ENCODE measurements around the gene ANKRD6.
"Not testable (repeated sequence)": the region's sequence is repeated elsewhere in the genome, so short reads cannot be mapped to it uniquely, and the experiment has no call there.

The ANKRD6 gene

GRCh38 chr6:89619567-89619966 lies 186.6 kb downstream of the ANKRD6 start:
- Histone ChIP-seq H3K4me3 (ENCODE audit: low read depth, low read length) (no peak overlapping the region), H3K4me1 (ENCODE audit: control insufficient read depth, insufficient read depth, low read length) (no peaks in the 10 kb centered on the region), H3K27me3 (ENCODE audit: control insufficient read depth, insufficient read depth, low read length) (no peaks in the 10 kb centered on the region), H3K9ac (ENCODE audit: low read depth, low read length) (no peak overlapping the region), H3K36me3 (ENCODE audit: control insufficient read depth, insufficient read depth, low read length) (no peaks in the 10 kb centered on the region), H3K9me3 (ENCODE audit: control insufficient read depth, insufficient read depth, low read length) (no peaks in the 10 kb centered on the region)

GRCh38 chr6:89623749-89624148 lies 190.8 kb downstream of the ANKRD6 start:
- no peaks in the 10 kb centered on the region for H3K4me1 ChIP-seq (ENCODE audit: control insufficient read depth, insufficient read depth, low read length)
- H3K9ac ChIP-seq (ENCODE audit: low read depth, low read length) = no peak overlapping the region
- H3K4me3 ChIP-seq (ENCODE audit: low read depth, low read length) = no peak overlapping the region
- no peaks in the 10 kb centered on the region for H3K27me3 ChIP-seq (ENCODE audit: control insufficient read depth, insufficient read depth, low read length)
- no peaks in the 10 kb centered on the region for H3K36me3 ChIP-seq (ENCODE audit: control insufficient read depth, insufficient read depth, low read length)
- no peaks in the 10 kb centered on the region for H3K9me3 ChIP-seq (ENCODE audit: control insufficient read depth, insufficient read depth, low read length)

GRCh38 chr6:89630488-89630887 lies 197.5 kb downstream of the ANKRD6 start:
- Histone ChIP-seq H3K9me3 (ENCODE audit: control insufficient read depth, insufficient read depth, low read length) (no peaks in the 10 kb centered on the region), H3K36me3 (ENCODE audit: control insufficient read depth, insufficient read depth, low read length) (no peaks in the 10 kb centered on the region), H3K9ac (ENCODE audit: low read depth, low read length) (no peak overlapping the region), H3K4me3 (ENCODE audit: low read depth, low read length) (no peak overlapping the region), H3K27me3 (ENCODE audit: control insufficient read depth, insufficient read depth, low read length) (no peaks in the 10 kb centered on the region), H3K4me1 (ENCODE audit: control insufficient read depth, insufficient read depth, low read length) (no peaks in the 10 kb centered on the region)

GRCh38 chr6:89636412-89636811 lies 203.5 kb downstream of the ANKRD6 start:
- H3K36me3 ChIP-seq (ENCODE audit: control insufficient read depth, insufficient read depth, low read length); H3K9me3 ChIP-seq (ENCODE audit: control insufficient read depth, insufficient read depth, low read length); H3K9ac ChIP-seq (ENCODE audit: low read depth, low read length); H3K27me3 ChIP-seq (ENCODE audit: control insufficient read depth, insufficient read depth, low read length); H3K4me3 ChIP-seq (ENCODE audit: low read depth, low read length); H3K4me1 ChIP-seq (ENCODE audit: control insufficient read depth, insufficient read depth, low read length): not testable (repeated sequence)

GRCh38 chr6:89637960-89638319 lies 205.0 kb downstream of the ANKRD6 start:
- H3K4me3 ChIP-seq (ENCODE audit: low read depth, low read length) = peak overlapping the region; percentile 92
- no peaks in the 10 kb centered on the region for H3K9me3 ChIP-seq (ENCODE audit: control insufficient read depth, insufficient read depth, low read length)
- no peaks in the 10 kb centered on the region for H3K4me1 ChIP-seq (ENCODE audit: control insufficient read depth, insufficient read depth, low read length)
- peak overlapping the region; percentile 80 for H3K9ac ChIP-seq (ENCODE audit: low read depth, low read length)
- no peaks in the 10 kb centered on the region for H3K27me3 ChIP-seq (ENCODE audit: control insufficient read depth, insufficient read depth, low read length)
- peaks cover 6% of the 10 kb centered on the region for H3K36me3 ChIP-seq (ENCODE audit: control insufficient read depth, insufficient read depth, low read length)

GRCh38 chr6:89638320-89639195 lies 205.6 kb downstream of the ANKRD6 start, which contains the start of gene LYRM2:
Gene LYRM2, minus strand, starts transcription at chr6:89638747. Its CDS starts 31 bp downstream, at chr6:89638716.
- Histone ChIP-seq H3K36me3 (ENCODE audit: control insufficient read depth, insufficient read depth, low read length) (peaks cover 8% of the 10 kb centered on the region), H3K4me1 (ENCODE audit: control insufficient read depth, insufficient read depth, low read length) (no peaks in the 10 kb centered on the region), H3K4me3 (ENCODE audit: low read depth, low read length) (peak within 1 kb of the TSS; percentile 92), H3K9ac (ENCODE audit: low read depth, low read length) (peak within 1 kb of the TSS; percentile 80), H3K27me3 (ENCODE audit: control insufficient read depth, insufficient read depth, low read length) (no peaks in the 10 kb centered on the region), H3K9me3 (ENCODE audit: control insufficient read depth, insufficient read depth, low read length) (no peaks in the 10 kb centered on the region)

GRCh38 chr6:89640804-89641203 lies 207.9 kb downstream of the ANKRD6 start:
- H3K4me1 ChIP-seq (ENCODE audit: control insufficient read depth, insufficient read depth, low read length) = no peaks in the 10 kb centered on the region
- no peaks in the 10 kb centered on the region for H3K27me3 ChIP-seq (ENCODE audit: control insufficient read depth, insufficient read depth, low read length)
- peaks cover 17% of the 10 kb centered on the region for H3K36me3 ChIP-seq (ENCODE audit: control insufficient read depth, insufficient read depth, low read length)
- no peaks in the 10 kb centered on the region for H3K9me3 ChIP-seq (ENCODE audit: control insufficient read depth, insufficient read depth, low read length)
- no peak overlapping the region for H3K4me3 ChIP-seq (ENCODE audit: low read depth, low read length)
- no peak overlapping the region for H3K9ac ChIP-seq (ENCODE audit: low read depth, low read length)

GRCh38 chr6:89641581-89641980 lies 208.6 kb downstream of the ANKRD6 start:
- not testable (repeated sequence) for H3K9me3 ChIP-seq (ENCODE audit: control insufficient read depth, insufficient read depth, low read length); H3K27me3 ChIP-seq (ENCODE audit: control insufficient read depth, insufficient read depth, low read length); H3K4me1 ChIP-seq (ENCODE audit: control insufficient read depth, insufficient read depth, low read length); H3K9ac ChIP-seq (ENCODE audit: low read depth, low read length); H3K4me3 ChIP-seq (ENCODE audit: low read depth, low read length)
- H3K36me3 ChIP-seq (ENCODE audit: control insufficient read depth, insufficient read depth, low read length) = peaks cover 24% of the 10 kb centered on the region

GRCh38 chr6:89642956-89643355 lies 210.0 kb downstream of the ANKRD6 start:
- Histone ChIP-seq H3K9ac (ENCODE audit: low read depth, low read length) (no peak overlapping the region), H3K36me3 (ENCODE audit: control insufficient read depth, insufficient read depth, low read length) (peaks cover 33% of the 10 kb centered on the region), H3K27me3 (ENCODE audit: control insufficient read depth, insufficient read depth, low read length) (no peaks in the 10 kb centered on the region)

GRCh38 chr6:89643406-89643805 lies 210.5 kb downstream of the ANKRD6 start:
- Histone ChIP-seq H3K4me3 (ENCODE audit: low read depth, low read length) (no peak overlapping the region), H3K9me3 (ENCODE audit: control insufficient read depth, insufficient read depth, low read length) (no peaks in the 10 kb centered on the region), H3K27me3 (ENCODE audit: control insufficient read depth, insufficient read depth, low read length) (no peaks in the 10 kb centered on the region), H3K4me1 (ENCODE audit: control insufficient read depth, insufficient read depth, low read length) (no peaks in the 10 kb centered on the region), H3K9ac (ENCODE audit: low read depth, low read length) (no peak overlapping the region), H3K36me3 (ENCODE audit: control insufficient read depth, insufficient read depth, low read length) (peaks cover 38% of the 10 kb centered on the region)

More at GRCh38 chr6:89642956-89643355, 210.0 kb downstream of the ANKRD6 start:
- H3K4me1 ChIP-seq (ENCODE audit: control insufficient read depth, insufficient read depth, low read length) = no peaks in the 10 kb centered on the region
- no peaks in the 10 kb centered on the region for H3K9me3 ChIP-seq (ENCODE audit: control insufficient read depth, insufficient read depth, low read length)
- H3K4me3 ChIP-seq (ENCODE audit: low read depth, low read length) = no peak overlapping the region

GRCh38 chr6:89644864-89645263 lies 211.9 kb downstream of the ANKRD6 start:
- no peak overlapping the region for H3K4me3 ChIP-seq (ENCODE audit: low read depth, low read length)
- H3K9ac ChIP-seq (ENCODE audit: low read depth, low read length) = no peak overlapping the region
- H3K4me1 ChIP-seq (ENCODE audit: control insufficient read depth, insufficient read depth, low read length) = no peaks in the 10 kb centered on the region
- no peaks in the 10 kb centered on the region for H3K9me3 ChIP-seq (ENCODE audit: control insufficient read depth, insufficient read depth, low read length)
- H3K36me3 ChIP-seq (ENCODE audit: control insufficient read depth, insufficient read depth, low read length) = peaks cover 46% of the 10 kb centered on the region
- no peaks in the 10 kb centered on the region for H3K27me3 ChIP-seq (ENCODE audit: control insufficient read depth, insufficient read depth, low read length)

- Histone ChIP-seq H3K9me3 (ENCODE audit: control insufficient read depth, insufficient read depth, low read length) (no peaks in the 10 kb centered on the region), H3K27me3 (ENCODE audit: control insufficient read depth, insufficient read depth, low read length) (no peaks in the 10 kb centered on the region), H3K4me3 (ENCODE audit: low read depth, low read length) (no peak overlapping the region), H3K36me3 (ENCODE audit: control insufficient read depth, insufficient read depth, low read length) (peaks cover 57% of the 10 kb centered on the region), H3K4me1 (ENCODE audit: control insufficient read depth, insufficient read depth, low read length) (no peaks in the 10 kb centered on the region), H3K9ac (ENCODE audit: low read depth, low read length) (no peak overlapping the region)
These were observed 216.7 kb downstream of the ANKRD6 start for GRCh38 chr6:89649682-89650081.
